ENCODE data around the gene LRP6.

The LRP6 gene

DNA sequence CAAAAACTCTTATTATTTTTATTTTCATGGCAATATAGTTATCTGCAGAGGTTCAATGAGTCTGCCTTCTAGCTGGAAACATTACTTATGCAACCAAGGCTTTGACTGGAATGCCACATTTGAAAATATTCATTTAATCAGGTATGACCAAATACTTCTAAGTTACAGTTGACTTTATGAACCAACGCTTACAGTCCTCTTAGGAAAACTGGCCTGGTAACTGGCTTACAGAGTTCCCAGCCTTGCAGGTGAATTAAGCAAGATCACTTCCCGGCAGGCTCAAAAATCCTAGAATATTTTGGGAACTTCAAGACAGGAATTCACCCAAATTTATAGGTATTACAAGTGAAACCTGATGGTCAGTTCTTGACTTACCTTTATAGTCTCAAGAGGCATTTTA, 12.3 kb downstream of the LRP6 start:
- TF ChIP-seq TEAD4 (IDR thresholded peaks at IDR 0.05), result no peak
- TF ChIP-seq FOXM1 (IDR thresholded peaks at IDR 0.05; ENCODE audit: borderline replicate concordance, low read depth), result no peak
- TF ChIP-seq YY1 (IDR thresholded peaks at IDR 0.05; ENCODE audit: low read depth), result no peak
- TF ChIP-seq ZBTB7A (IDR thresholded peaks at IDR 0.05; ENCODE audit: low read depth), result no peak
- TF ChIP-seq, protein P1, sequence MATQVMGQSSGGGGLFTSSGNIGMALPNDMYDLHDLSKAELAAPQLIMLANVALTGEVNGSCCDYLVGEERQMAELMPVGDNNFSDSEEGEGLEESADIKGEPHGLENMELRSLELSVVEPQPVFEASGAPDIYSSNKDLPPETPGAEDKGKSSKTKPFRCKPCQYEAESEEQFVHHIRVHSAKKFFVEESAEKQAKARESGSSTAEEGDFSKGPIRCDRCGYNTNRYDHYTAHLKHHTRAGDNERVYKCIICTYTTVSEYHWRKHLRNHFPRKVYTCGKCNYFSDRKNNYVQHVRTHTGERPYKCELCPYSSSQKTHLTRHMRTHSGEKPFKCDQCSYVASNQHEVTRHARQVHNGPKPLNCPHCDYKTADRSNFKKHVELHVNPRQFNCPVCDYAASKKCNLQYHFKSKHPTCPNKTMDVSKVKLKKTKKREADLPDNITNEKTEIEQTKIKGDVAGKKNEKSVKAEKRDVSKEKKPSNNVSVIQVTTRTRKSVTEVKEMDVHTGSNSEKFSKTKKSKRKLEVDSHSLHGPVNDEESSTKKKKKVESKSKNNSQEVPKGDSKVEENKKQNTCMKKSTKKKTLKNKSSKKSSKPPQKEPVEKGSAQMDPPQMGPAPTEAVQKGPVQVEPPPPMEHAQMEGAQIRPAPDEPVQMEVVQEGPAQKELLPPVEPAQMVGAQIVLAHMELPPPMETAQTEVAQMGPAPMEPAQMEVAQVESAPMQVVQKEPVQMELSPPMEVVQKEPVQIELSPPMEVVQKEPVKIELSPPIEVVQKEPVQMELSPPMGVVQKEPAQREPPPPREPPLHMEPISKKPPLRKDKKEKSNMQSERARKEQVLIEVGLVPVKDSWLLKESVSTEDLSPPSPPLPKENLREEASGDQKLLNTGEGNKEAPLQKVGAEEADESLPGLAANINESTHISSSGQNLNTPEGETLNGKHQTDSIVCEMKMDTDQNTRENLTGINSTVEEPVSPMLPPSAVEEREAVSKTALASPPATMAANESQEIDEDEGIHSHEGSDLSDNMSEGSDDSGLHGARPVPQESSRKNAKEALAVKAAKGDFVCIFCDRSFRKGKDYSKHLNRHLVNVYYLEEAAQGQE (IDR thresholded peaks at IDR 0.05; ENCODE audit: low read depth), result no peak
- no peak for TF ChIP-seq EGR1 (IDR thresholded peaks at IDR 0.05)
- no peak for TF ChIP-seq CEBPB (IDR thresholded peaks at IDR 0.05)
- TF ChIP-seq RAD21 (IDR thresholded peaks at IDR 0.05; ENCODE audit: low read depth), result no peak
- TF ChIP-seq NFIC (IDR thresholded peaks at IDR 0.05), result no peak
- TF ChIP-seq TAF1 (IDR thresholded peaks at IDR 0.05; ENCODE audit: low read depth), result no peak
- no peak for TF ChIP-seq TCF12 (IDR thresholded peaks at IDR 0.05; ENCODE audit: low read depth)
- TF ChIP-seq, protein P2, sequence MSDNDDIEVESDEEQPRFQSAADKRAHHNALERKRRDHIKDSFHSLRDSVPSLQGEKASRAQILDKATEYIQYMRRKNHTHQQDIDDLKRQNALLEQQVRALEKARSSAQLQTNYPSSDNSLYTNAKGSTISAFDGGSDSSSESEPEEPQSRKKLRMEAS (IDR thresholded peaks at IDR 0.05), result no peak

DNA sequence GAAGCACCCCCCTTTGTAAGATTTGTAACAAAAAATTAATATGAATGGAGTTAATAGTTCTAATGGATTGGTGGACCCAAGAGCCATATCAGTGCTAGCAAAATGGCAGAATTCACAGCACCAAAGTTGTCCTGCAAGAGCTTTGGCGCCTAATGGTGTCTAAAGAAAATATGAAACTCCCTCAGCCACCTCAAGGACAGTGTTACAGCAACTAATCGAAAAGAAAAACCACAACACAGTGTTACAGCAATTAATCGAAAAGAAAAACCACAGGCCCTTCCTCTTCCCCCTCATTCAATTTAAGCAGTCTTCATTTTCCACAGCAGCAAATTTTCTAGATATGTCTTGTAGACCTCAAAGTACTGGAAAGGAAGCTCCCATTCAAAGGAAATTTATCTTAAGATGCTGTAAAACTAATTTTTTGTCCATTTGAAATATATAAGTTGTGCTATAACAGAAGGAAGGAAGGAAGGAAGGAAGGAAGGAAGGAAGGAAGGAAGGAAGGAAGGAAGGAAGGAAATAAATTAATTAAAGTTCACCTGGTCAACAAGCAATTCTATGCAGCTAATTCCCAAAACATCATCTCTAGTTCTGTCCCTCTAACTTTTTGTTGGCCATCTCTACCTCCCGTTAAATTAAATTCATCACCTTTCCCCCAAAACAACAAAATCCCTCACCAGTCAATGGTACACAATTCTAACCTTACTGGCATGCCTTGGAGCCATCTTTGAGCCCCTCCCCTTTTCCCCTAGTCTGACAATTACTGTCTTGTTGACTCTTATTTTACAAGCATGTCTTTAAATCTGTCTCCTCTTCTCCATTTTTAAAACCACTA, 17.4 kb downstream of the LRP6 start:
- TF ChIP-seq YY1 (IDR thresholded peaks at IDR 0.05; ENCODE audit: low read depth) (no peak), FOXM1 (IDR thresholded peaks at IDR 0.05; ENCODE audit: borderline replicate concordance, low read depth) (no peak), EP300 (IDR thresholded peaks at IDR 0.05; ENCODE audit: borderline replicate concordance) (no peak), CEBPB (IDR thresholded peaks at IDR 0.05) (no peak), CREB1 (IDR thresholded peaks at IDR 0.05; ENCODE audit: low read depth) (no peak), TCF12 (IDR thresholded peaks at IDR 0.05; ENCODE audit: low read depth) (no peak), TAF1 (IDR thresholded peaks at IDR 0.05; ENCODE audit: low read depth) (no peak), TEAD4 (IDR thresholded peaks at IDR 0.05) (no peak), NFIC (IDR thresholded peaks at IDR 0.05) (no peak), EGR1 (IDR thresholded peaks at IDR 0.05) (no peak), RAD21 (IDR thresholded peaks at IDR 0.05; ENCODE audit: low read depth) (no peak)

DNA sequence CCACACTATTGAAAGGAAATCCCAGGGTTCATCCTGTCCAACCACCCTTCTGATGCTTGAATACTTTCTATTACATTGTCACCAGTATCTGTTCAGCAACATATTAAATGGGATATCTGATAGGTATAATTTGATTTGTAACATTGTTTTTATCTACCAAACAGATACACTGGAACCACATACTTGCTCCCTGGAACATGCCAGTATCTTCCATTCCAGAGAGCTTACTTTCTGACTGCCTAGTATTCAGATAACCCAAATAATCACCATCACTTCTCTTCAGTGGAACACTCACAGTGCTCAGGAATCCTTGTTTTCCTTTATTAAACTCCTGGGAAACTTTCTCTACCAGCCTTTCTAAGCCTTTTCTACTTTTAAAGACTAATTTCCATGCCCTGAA, 19.3 kb downstream of the LRP6 start:
- TF ChIP-seq, protein P2 (IDR thresholded peaks at IDR 0.05), result no peak
- TF ChIP-seq CEBPB (IDR thresholded peaks at IDR 0.05) (no peak), TEAD4 (IDR thresholded peaks at IDR 0.05) (no peak), EGR1 (IDR thresholded peaks at IDR 0.05) (no peak), RAD21 (IDR thresholded peaks at IDR 0.05; ENCODE audit: low read depth) (no peak), CREB1 (IDR thresholded peaks at IDR 0.05; ENCODE audit: low read depth) (no peak), FOXM1 (IDR thresholded peaks at IDR 0.05; ENCODE audit: borderline replicate concordance, low read depth) (no peak), TCF12 (IDR thresholded peaks at IDR 0.05; ENCODE audit: low read depth) (no peak), TAF1 (IDR thresholded peaks at IDR 0.05; ENCODE audit: low read depth) (no peak), NFIC (IDR thresholded peaks at IDR 0.05) (no peak), YY1 (IDR thresholded peaks at IDR 0.05; ENCODE audit: low read depth) (no peak), ZBTB7A (IDR thresholded peaks at IDR 0.05; ENCODE audit: low read depth) (no peak), EP300 (IDR thresholded peaks at IDR 0.05; ENCODE audit: borderline replicate concordance) (no peak)
- TF ChIP-seq, protein P1 (IDR thresholded peaks at IDR 0.05; ENCODE audit: low read depth), result no peak
- TF ChIP-seq, protein P3, sequence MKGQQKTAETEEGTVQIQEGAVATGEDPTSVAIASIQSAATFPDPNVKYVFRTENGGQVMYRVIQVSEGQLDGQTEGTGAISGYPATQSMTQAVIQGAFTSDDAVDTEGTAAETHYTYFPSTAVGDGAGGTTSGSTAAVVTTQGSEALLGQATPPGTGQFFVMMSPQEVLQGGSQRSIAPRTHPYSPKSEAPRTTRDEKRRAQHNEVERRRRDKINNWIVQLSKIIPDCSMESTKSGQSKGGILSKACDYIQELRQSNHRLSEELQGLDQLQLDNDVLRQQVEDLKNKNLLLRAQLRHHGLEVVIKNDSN (IDR thresholded peaks at IDR 0.05), result no peak

DNA sequence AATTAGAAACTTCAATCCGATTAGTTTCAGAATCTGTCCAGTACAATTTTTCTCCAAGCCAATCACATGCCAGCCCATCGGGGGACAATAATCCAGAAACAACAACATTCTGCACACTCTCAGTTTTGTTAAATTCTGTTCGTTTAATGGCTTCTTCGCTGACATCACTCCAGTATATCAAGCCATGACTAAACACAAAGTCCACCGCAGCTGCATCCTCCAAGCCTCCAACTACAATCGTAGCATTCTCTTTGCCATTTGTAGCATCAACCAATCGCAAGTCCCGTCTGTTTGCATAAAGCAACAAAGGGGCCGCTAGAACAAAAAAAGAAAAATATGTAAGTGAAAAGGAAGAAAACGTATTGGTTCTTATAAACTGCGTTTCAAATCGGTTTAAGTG, 22.5 kb downstream of the LRP6 start:
- TF ChIP-seq RAD21 (IDR thresholded peaks at IDR 0.05; ENCODE audit: low read depth) (no peak), YY1 (IDR thresholded peaks at IDR 0.05; ENCODE audit: low read depth) (no peak)
- TF ChIP-seq, protein P1 (IDR thresholded peaks at IDR 0.05; ENCODE audit: low read depth), result no peak
- TF ChIP-seq, protein P3 (IDR thresholded peaks at IDR 0.05), result no peak

Measured in Ishikawa (cell line).